NT2/D1 (cell line): ENCODE data around the gene BAG1.

Source experiments
- DNase-seq: peaks from one replicate; pipeline ENCODE4 v3.0.0-alpha.2; 2011; ENCODE audit warnings: low read depth, low spot score
- H3K27me3 ChIP-seq: 2 replicates; pipeline ENCODE4 v1.6.0; 2011; ENCODE audit warnings: mild to moderate bottlenecking; ENCODE audit not compliant: insufficient read length, insufficient read depth
- H3K36me3 ChIP-seq: 2 replicates; pipeline ENCODE4 v1.6.1; 2011; ENCODE audit warnings: mild to moderate bottlenecking, low read length, mixed read lengths; ENCODE audit not compliant: insufficient read depth, insufficient read length
- H3K4me1 ChIP-seq: 2 replicates; pipeline ENCODE4 v1.5.1; 2011; ENCODE audit not compliant: insufficient read depth, insufficient read length
- H3K4me3 ChIP-seq: 2 replicates; pipeline ENCODE4 v1.5.1; 2011; ENCODE audit warnings: low read depth; ENCODE audit not compliant: insufficient read length
- H3K9ac ChIP-seq: 2 replicates; pipeline ENCODE4 v1.6.0; 2011; ENCODE audit warnings: low read depth; ENCODE audit not compliant: insufficient read length
- H3K9me3 ChIP-seq: 2 replicates; pipeline ENCODE4 v1.5.1; 2011; ENCODE audit warnings: mild to moderate bottlenecking, low read length; ENCODE audit not compliant: insufficient read depth
- SUZ12 ChIP-seq: IDR thresholded peaks from 2 replicates; pipeline ENCODE4 v1.6.1; 2011; ENCODE audit not compliant: insufficient read length, insufficient read depth; ENCODE audit errors: extremely low read depth
- YY1 ChIP-seq: IDR thresholded peaks from 2 replicates; pipeline ENCODE4 v1.6.1; 2011; ENCODE audit not compliant: insufficient read length, insufficient read depth
- ZNF274 ChIP-seq: IDR thresholded peaks from 2 replicates; pipeline ENCODE4 v1.6.1; 2011; ENCODE audit warnings: mild to moderate bottlenecking, low read depth, low read length

Gene BAG1

DNA sequence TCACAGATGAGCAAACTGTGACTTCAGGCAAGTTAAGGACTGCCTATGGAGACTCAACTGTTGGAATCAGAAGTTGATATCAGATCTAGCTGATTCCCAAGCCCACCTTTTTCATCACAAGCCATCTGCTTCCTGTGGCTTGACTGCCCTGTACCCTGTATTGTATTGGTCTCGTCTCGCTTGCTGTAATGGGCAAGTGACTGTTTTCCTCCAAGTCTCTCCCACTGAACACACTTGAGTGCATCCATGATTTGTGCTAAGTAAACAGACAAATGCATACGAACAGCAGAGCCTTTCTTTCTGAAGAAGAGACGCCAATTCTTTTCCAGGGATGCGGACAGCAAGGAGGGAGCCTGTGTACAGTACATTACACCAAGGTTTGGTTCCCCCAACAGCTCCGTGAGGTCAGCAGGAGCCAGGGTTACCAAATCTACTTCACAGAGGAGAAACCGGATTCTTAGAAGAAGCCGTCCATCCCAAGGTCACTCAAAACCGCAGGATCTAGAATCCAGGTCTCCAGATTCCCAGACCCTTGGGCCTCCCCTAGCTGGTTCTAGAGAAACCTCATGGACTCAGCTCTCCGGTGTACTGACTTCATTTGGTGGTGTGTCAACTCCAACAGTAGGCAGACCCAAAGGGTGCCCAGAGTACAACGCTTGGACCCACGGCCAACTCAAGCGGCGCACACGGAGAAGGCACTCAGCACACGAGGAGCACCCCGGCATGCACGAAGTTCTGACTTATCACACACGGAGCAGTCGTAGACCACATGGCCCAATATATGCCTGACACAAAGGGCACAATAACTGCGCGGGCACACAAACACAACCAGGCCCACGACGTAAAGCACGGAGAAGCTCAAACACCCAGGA is 1.1 kb downstream of the BAG1 start:
- DNase-seq = no peak
- no peak for TF ChIP-seq YY1
- no peak for TF ChIP-seq SUZ12
- TF ChIP-seq ZNF274 = no peak
- Histone ChIP-seq H3K4me1 (no peaks in the 10 kb centered on the region), H3K27me3 (no peaks in the 10 kb centered on the region), H3K9me3 (no peaks in the 10 kb centered on the region), H3K36me3 (peaks cover 68% of the 10 kb centered on the region), H3K4me3 (peak overlapping the region; percentile 100), H3K9ac (peak overlapping the region; percentile 97)

GRCh38 chr9:33260372-33260771 is 4.1 kb downstream of the BAG1 start:
- Histone ChIP-seq H3K4me3 (no peak overlapping the region), H3K27me3 (no peaks in the 10 kb centered on the region), H3K36me3 (peaks cover 72% of the 10 kb centered on the region), H3K9ac (no peak overlapping the region), H3K9me3 (no peaks in the 10 kb centered on the region), H3K4me1 (no peaks in the 10 kb centered on the region)
- no peak for TF ChIP-seq ZNF274
- DNase-seq = no peak

DNA sequence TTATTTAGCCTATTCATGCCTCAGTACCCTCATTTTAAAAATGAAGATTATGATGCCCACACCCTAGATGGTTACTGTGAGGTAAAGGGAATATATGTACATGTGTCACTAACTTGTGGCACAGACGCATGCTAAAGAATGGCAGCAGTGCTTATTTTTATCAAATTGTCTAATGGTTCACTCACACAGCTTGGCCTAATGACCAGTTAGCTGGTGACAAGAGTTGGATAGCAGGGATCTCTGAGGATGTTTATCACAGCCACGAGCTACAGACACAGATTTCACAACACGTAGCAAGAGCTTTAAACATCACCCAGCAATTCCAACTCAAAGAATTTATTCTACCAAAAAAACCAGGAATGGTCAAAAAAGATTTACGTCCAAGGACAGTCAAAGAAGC is 7.2 kb downstream of the BAG1 start:
- Histone ChIP-seq H3K36me3 (peaks cover 97% of the 10 kb centered on the region), H3K4me1 (no peaks in the 10 kb centered on the region), H3K9me3 (no peaks in the 10 kb centered on the region), H3K4me3 (no peak overlapping the region), H3K27me3 (no peaks in the 10 kb centered on the region), H3K9ac (no peak overlapping the region)
- TF ChIP-seq SUZ12 (no peak), ZNF274 (no peak), YY1 (no peak)
- DNase-seq = no peak

- Histone ChIP-seq H3K4me1 (no peaks in the 10 kb centered on the region), H3K36me3 (peaks cover 94% of the 10 kb centered on the region)
- no peak for DNase-seq
Observed at GRCh38 chr9:33256236-33256635, 8.3 kb downstream of the BAG1 start.

DNA sequence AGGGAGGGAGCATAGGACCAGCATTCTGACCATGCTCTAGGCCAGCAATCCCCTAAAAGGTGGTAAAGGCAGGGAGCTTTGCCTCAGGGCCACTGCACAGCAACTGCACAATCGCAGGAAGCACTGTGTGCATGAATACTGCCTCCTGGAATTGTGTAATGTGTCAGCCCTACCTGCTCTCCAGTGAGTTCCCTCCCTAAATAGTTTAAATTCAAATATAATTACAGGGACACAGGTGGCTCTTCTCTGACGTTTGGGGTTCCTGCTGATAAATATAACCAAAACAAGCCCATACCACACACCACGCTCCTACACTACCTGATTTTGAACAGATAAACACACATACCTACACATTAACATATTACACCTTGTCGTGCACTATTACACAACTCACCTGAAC is 9.0 kb downstream of the BAG1 start:
- Histone ChIP-seq H3K4me1 (no peaks in the 10 kb centered on the region), H3K36me3 (peaks cover 88% of the 10 kb centered on the region), H3K27me3 (no peaks in the 10 kb centered on the region), H3K4me3 (no peak overlapping the region), H3K9ac (no peak overlapping the region), H3K9me3 (no peaks in the 10 kb centered on the region)
- TF ChIP-seq SUZ12 = no peak
- TF ChIP-seq ZNF274 = no peak
- TF ChIP-seq YY1 = no peak
- no peak for DNase-seq

More at GRCh38 chr9:33256236-33256635, 8.3 kb downstream of the BAG1 start:
- H3K27me3 ChIP-seq = no peaks in the 10 kb centered on the region
- no peak overlapping the region for H3K4me3 ChIP-seq
- H3K9ac ChIP-seq = no peak overlapping the region
- H3K9me3 ChIP-seq = no peaks in the 10 kb centered on the region
- TF ChIP-seq SUZ12 (no peak), ZNF274 (no peak), YY1 (no peak)

- Histone ChIP-seq H3K36me3 (peaks cover 88% of the 10 kb centered on the region), H3K4me3 (no peak overlapping the region), H3K9ac (no peak overlapping the region), H3K4me1 (no peaks in the 10 kb centered on the region), H3K9me3 (no peaks in the 10 kb centered on the region), H3K27me3 (no peaks in the 10 kb centered on the region)
- DNase-seq = no peak
- TF ChIP-seq ZNF274 (no peak), SUZ12 (no peak), YY1 (no peak)
Observed at GRCh38 chr9:33255014-33255413, 9.5 kb downstream of the BAG1 start.

DNA sequence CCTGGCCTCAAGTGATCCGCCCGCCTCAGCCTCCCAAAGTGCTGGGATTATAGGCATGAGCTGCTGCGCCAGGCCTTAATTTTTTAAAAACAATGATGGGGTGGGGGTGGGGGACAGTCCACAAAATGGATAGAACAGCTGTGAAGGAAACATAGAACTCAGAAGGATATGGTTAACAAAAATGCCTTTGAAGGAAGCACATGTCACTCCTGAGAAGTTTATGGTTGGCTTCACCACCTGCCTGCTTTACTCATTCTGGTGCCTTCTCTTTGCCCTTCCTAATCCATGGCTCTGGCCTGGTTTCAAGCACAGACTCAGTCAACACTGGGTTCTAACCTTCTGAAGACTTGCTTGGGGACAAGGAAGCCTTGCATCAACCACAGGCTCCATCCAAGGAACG is 10.3 kb downstream of the BAG1 start:
- peaks cover 83% of the 10 kb centered on the region for H3K36me3 ChIP-seq
- no peak for DNase-seq

More for the DNA sequence above, 10.3 kb downstream of the BAG1 start:
- H3K9ac ChIP-seq = no peak overlapping the region
- H3K9me3 ChIP-seq = no peaks in the 10 kb centered on the region
- H3K4me3 ChIP-seq = no peak overlapping the region
- H3K27me3 ChIP-seq = no peaks in the 10 kb centered on the region
- no peaks in the 10 kb centered on the region for H3K4me1 ChIP-seq
- TF ChIP-seq SUZ12 (no peak), YY1 (no peak), ZNF274 (no peak)
